A673 (cell line): ENCODE data around the gene ITGB8.

Source experiments
- EZH2 ChIP-seq: fragments of 200-600 bp; sonication (generic); IDR thresholded peaks from 2 replicates; pipeline ENCODE4 v1.6.1; 2017; ENCODE audit warnings: borderline replicate concordance, low read depth, mild to moderate bottlenecking, mixed read lengths, antibody characterized with exemption, low read length; ENCODE audit not compliant: poor library complexity, severe bottlenecking
- TF ChIP-seq, protein P1 (sequence below): fragments of 300-800, 200-600 bp; sonication (generic); conservative IDR thresholded peaks from 2 replicates; pipeline ENCODE4 v1.5.1; 2017; ENCODE audit warnings: low read depth, mild to moderate bottlenecking, antibody characterized with exemption, low read length, moderate library complexity, mixed read lengths

DNA sequence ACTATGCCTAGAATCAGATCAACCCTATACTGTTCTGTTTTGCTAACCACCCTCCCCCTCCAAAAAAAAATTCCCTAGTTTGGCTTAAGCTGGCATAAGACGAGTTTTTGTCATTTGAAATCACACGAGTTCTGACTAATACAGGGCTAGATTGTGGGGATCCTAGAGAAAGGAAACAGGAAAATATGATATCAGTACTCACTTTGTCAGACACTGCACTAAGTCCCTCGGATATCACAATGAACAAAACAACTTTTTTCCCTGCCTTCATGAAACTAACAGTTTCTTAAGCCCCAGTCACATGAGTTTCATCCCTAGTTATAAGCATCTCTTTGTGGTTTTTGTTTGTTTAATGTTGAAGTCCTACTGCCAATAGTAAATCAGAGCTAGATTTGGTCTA, 118.5 kb downstream of the ITGB8 start:
- TF ChIP-seq, protein P1, sequence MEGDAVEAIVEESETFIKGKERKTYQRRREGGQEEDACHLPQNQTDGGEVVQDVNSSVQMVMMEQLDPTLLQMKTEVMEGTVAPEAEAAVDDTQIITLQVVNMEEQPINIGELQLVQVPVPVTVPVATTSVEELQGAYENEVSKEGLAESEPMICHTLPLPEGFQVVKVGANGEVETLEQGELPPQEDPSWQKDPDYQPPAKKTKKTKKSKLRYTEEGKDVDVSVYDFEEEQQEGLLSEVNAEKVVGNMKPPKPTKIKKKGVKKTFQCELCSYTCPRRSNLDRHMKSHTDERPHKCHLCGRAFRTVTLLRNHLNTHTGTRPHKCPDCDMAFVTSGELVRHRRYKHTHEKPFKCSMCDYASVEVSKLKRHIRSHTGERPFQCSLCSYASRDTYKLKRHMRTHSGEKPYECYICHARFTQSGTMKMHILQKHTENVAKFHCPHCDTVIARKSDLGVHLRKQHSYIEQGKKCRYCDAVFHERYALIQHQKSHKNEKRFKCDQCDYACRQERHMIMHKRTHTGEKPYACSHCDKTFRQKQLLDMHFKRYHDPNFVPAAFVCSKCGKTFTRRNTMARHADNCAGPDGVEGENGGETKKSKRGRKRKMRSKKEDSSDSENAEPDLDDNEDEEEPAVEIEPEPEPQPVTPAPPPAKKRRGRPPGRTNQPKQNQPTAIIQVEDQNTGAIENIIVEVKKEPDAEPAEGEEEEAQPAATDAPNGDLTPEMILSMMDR = no peak
- no peak for TF ChIP-seq EZH2
